22Rv1 (cell line): Measurements from ENCODE around the gene CD300E.

ENCODE experiments used
- H3K27ac ChIP-seq: fragments of 450-650 bp; 2 replicates; pipeline ENCODE4 v1.5.1; 2017
- ZFX ChIP-seq: fragments of 450-650 bp; IDR thresholded peaks from 2 replicates; pipeline ENCODE4 v1.6.1; 2017; ENCODE audit warnings: antibody characterized with exemption, borderline replicate concordance
- TF ChIP-seq, protein P1 (sequence below): fragments of 450-650 bp; IDR thresholded peaks from 2 replicates; pipeline ENCODE4 v1.5.1; 2017; ENCODE audit warnings: mild to moderate bottlenecking

The CD300E gene

DNA sequence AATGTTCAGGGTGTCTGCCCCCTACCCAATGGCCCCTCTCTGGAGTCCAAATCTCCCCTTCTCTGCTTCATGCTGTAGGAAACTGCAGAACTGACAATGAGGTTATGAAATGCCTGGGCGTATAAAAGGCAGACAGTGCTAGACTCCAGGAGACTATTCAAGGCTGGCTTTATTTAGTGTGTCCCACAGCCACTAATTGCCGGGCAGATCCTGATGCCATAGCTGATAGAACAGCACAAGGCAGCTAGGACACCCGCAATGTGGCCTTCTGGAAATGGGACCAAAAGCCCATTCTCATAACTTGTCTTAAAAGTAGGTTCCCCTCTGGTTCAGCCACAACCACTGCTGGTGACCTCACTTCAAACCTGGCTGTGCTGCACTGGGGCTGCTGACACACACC is 28.5 kb upstream of the CD300E start:
- H3K27ac ChIP-seq = no peak overlapping the region
- TF ChIP-seq, protein P1, sequence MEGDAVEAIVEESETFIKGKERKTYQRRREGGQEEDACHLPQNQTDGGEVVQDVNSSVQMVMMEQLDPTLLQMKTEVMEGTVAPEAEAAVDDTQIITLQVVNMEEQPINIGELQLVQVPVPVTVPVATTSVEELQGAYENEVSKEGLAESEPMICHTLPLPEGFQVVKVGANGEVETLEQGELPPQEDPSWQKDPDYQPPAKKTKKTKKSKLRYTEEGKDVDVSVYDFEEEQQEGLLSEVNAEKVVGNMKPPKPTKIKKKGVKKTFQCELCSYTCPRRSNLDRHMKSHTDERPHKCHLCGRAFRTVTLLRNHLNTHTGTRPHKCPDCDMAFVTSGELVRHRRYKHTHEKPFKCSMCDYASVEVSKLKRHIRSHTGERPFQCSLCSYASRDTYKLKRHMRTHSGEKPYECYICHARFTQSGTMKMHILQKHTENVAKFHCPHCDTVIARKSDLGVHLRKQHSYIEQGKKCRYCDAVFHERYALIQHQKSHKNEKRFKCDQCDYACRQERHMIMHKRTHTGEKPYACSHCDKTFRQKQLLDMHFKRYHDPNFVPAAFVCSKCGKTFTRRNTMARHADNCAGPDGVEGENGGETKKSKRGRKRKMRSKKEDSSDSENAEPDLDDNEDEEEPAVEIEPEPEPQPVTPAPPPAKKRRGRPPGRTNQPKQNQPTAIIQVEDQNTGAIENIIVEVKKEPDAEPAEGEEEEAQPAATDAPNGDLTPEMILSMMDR = no peak
- no peak for TF ChIP-seq ZFX

DNA sequence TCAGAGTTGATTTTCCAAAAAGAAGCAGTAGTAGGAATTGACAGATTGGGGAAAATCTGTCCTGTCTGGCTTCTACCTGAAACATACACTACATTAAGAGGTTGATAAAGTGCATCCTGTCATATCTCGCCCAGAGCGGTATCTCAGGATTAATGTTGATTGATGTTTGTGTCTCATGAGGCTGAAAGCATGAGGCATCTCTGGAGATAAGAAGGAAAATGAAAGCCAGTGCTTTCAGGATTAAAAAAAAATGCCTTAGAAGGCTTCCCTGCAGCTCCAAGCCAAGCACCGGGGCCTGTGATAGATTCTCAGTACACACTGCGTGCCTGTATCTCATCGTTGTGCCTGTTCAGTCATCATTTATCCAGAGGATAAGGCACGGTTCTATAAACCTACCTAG is 26.4 kb upstream of the CD300E start:
- TF ChIP-seq ZFX = no peak
- TF ChIP-seq, protein P1 = no peak

DNA sequence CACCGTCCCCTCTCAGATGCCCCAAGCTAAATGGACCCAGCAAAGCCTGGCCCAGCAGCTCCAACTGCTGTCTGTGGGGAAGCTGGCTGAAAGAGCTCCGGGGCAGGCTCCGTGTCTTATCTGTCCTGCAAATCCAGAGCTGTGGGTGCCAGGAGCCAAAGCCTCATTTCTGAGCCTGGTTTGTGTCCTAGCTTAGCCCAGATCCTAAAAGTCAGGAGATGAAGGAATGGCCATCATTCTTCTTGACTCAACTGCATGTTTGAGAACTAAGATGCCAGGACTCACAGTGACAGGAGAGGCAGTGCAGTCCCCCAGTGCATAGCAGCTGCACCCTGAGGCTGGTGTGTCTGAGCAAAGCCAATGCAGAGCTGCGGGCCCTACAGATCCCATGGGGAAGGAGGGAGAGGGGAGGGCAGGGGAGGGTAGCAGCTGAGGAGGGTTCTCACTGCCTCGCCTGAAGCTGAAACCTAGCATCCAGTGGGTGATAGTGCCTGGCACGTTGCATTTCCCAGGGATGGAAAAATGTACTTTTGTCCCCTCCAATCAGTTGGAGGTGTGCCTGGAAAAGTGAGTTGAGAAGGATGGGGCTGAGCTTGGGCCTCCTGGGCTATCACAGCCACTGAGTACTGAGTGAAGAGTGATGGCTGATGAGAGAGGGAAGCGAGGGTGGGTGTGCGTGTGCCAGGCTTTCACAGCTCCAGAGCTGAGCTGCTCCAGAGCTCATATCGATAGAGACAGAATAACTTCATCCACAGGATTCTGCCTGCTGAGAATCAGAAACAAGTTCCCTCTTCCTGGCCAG is 24.5 kb upstream of the CD300E start:
- TF ChIP-seq, protein P1 = no peak
- no peak for TF ChIP-seq ZFX

More for the DNA sequence above, 26.4 kb upstream of the CD300E start:
- no peak overlapping the region for H3K27ac ChIP-seq

DNA sequence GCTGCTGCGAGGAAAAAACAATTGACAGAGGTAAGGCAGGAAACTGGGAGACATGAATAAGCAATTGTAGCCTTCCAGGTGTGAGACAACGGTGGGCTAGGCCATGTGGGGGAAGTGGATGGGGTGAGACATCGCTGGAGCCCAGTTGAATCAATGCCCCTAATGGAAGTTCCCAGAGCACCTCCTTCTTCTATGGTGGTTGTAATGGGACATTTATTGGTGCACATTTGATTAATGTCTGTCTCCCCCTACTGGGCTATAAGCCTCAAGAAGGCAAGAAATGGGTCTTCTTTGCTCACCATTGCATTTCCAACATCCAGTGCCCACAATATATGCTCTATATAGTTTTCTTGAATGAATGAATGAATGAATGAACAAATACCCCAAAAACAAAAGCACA is 22.7 kb upstream of the CD300E start:
- TF ChIP-seq ZFX = no peak
- TF ChIP-seq, protein P1 = peak; percentile 55
- H3K27ac ChIP-seq = no peak overlapping the region

More for the DNA sequence above, 24.5 kb upstream of the CD300E start:
- no peak overlapping the region for H3K27ac ChIP-seq

DNA sequence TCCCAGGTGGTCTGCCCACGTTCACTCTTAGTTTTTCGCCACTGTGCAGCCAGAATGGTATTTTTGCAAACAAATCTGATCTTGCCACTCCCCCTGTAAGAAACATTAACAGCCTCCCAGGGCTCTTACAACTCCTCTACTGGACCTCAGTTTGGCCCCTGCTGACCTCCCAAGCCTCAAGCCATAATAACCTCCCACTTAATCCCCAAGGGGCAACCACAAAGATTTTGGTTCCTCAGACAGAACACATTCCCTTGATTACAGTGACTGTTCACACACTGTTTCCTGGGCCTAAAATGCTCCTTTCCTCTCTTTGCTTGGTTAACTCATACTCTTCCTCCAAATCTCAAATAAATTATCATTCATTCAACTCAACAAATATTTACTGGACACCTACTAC is 21.5 kb upstream of the CD300E start:
- no peak overlapping the region for H3K27ac ChIP-seq
- TF ChIP-seq, protein P1 = no peak
- no peak for TF ChIP-seq ZFX

DNA sequence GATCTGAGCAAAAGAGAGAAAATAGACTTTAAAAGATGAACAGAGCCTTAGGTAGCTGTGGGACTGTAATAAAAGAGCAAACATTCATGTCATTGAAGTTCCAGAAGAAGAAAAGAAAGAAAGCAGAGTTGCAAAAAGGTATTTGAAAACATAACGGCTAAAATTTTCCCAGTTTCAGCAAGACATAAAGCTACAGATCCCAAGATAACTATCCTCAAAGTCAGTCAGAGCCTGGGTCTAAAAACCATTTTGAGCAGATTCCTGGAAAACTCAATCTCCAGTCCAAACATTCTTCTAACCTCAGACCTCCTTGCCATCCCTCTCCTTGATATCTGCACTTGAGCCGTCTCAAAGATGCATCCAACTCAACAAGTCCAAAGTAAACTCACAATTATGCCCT is 20.9 kb upstream of the CD300E start:
- no peak for TF ChIP-seq ZFX
- TF ChIP-seq, protein P1 = no peak
- no peak overlapping the region for H3K27ac ChIP-seq

DNA sequence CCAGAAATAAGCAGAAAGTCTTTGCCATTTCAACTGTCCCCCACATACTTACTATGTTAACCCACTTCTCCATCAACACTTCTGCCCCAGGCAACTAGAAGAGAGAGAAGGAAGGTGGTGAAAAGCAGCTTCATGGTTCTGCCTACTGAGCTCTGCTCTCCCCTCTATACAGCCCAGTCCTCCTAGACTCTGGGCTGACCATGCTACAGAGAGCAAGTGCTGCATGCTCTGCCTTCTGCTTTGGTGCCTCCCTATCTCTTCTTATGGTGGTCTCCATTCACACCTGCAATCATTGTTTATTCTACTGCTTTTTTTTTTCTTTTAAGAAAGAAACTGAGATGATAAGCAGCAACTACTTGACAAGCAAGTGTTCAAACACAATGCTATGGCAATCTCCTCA is 20.3 kb upstream of the CD300E start:
- H3K27ac ChIP-seq = no peak overlapping the region
- no peak for TF ChIP-seq ZFX
- TF ChIP-seq, protein P1 = no peak
